ENCODE data around the gene PITRM1. TPM values are rescaled to one million over a fixed set of nuclear protein-coding genes. Genes with fewer than 3 reads are reported as not detected.
"Not testable (repeated sequence)": the region's sequence is repeated elsewhere in the genome, so short reads cannot be mapped to it uniquely, and the experiment has no call there.

The PITRM1 gene
- total and polyA plus RNA-seq, 2 donors, result 46.6 to 61.2 TPM

GRCh38 chr10:3109196-3109595 lies 63.4 kb downstream of the PITRM1 start:
- H3K4me1 ChIP-seq (ENCODE audit: insufficient read depth), result no peaks in the 10 kb centered on the region
- no peak overlapping the region for H3K27ac ChIP-seq (ENCODE audit: low read depth)
- H3K4me3 ChIP-seq (ENCODE audit: low read depth, low read length), result no peak overlapping the region
- no peak for DNase-seq (ENCODE audit: extremely low spot score)
- WGBS, result 97% methylated on average over 21 of the region's 21 CpGs
- H3K36me3 ChIP-seq (ENCODE audit: insufficient read depth), result no peaks in the 10 kb centered on the region

DNA sequence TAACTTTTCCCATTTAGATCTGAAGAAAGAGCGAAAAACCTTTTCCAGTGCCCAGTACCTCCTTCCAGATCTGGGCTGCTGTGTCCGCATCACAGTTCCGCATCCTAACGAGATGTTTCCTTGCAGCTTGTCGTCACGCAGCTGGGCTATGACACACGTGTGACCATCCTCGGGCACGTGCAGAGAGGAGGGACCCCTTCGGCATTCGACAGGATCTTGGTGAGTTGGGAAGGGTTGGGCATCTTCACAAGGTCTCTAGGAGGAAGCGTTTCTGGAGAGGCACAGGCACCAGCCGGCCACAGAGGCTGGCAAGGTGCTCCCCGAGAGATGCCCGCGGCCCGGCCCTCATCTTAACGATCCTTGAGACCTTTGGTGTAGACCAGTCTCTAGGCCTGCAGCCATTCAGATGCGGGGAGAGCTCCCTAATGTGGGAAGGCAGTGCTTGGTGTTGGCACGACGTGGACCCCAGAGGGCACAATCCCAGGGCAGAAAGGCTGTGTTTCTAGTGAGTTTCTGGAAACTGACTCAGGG lies 63.9 kb downstream of the PITRM1 start:
- H3K27ac ChIP-seq (ENCODE audit: low read depth), result no peak overlapping the region
- H3K36me3 ChIP-seq (ENCODE audit: insufficient read depth), result no peaks in the 10 kb centered on the region
- no peak for DNase-seq (ENCODE audit: extremely low spot score)
- no peaks in the 10 kb centered on the region for H3K4me1 ChIP-seq (ENCODE audit: insufficient read depth)
- no peak overlapping the region for H3K4me3 ChIP-seq (ENCODE audit: low read depth, low read length)
- WGBS, result 93% methylated on average over 21 of the region's 21 CpGs

- DNase-seq (ENCODE audit: extremely low spot score), result no peak
- Histone ChIP-seq H3K27ac (ENCODE audit: low read depth) (peak overlapping the region; percentile 30), H3K4me3 (ENCODE audit: low read depth, low read length) (no peak overlapping the region), H3K4me1 (ENCODE audit: insufficient read depth) (no peaks in the 10 kb centered on the region), H3K36me3 (ENCODE audit: insufficient read depth) (no peaks in the 10 kb centered on the region)
- 85% methylated on average over 8 of the region's 8 CpGs for WGBS
Observed at GRCh38 chr10:3108033-3108432, 64.5 kb downstream of the PITRM1 start.

DNA sequence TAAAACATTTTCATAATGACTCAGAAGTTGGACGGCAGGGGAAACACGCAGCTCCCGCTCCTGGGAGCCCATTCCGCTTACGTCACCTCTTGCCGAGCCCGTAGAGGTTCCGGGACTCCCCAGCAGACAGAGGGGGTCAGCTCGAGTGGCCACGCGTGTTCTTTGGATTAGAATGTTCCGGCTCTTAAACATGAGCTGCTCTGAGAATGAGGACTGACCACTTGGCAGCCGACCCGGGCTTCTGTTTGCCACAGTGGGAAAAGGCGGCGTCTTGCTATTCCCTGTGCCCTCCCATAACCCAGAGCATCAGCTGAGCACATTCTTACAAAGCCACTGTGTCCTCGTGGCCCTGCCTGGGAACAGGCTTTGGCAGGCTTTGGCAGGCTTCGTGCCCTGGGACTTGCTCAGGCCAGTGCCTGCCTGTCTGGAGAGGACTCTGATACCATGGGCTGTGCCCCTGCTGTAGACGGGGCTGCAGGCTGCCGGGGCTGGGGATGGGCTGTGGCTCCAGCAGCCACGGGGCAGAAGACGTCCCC lies 65.1 kb downstream of the PITRM1 start:
- H3K27ac ChIP-seq (ENCODE audit: low read depth), result peak overlapping the region; percentile 51
- 74% methylated on average over 22 of the region's 22 CpGs for WGBS
- H3K4me3 ChIP-seq (ENCODE audit: low read depth, low read length), result no peak overlapping the region
- H3K36me3 ChIP-seq (ENCODE audit: insufficient read depth), result no peaks in the 10 kb centered on the region
- H3K4me1 ChIP-seq (ENCODE audit: insufficient read depth), result no peaks in the 10 kb centered on the region
- peak; percentile 41 for DNase-seq (ENCODE audit: extremely low spot score)

DNA sequence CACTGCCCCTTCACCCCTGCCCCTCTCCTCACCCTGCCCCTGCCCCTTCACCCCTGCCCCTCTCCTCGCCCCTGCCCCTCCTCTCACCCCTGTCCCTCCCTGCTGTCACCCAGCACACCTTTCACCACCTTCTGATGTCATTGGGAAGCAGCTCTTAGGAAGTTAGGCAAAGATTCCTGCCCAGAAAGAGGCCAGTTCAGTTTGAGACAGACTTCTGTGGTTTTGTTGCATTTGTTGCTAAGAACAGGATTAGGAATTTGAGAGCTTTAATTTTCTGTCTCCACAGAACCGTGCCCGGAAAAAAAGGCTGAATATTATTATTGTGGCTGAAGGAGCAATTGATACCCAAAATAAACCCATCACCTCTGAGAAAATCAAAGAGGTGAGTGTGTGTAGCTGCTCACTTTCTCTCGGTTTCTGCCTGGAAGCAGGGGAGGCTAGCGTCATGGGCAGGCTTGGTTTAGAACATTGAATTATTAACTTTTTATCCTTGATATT lies 65.6 kb downstream of the PITRM1 start:
- no peak overlapping the region for H3K4me3 ChIP-seq (ENCODE audit: low read depth, low read length)
- 69% methylated on average over 5 of the region's 5 CpGs for WGBS
- no peaks in the 10 kb centered on the region for H3K36me3 ChIP-seq (ENCODE audit: insufficient read depth)
- DNase-seq (ENCODE audit: extremely low spot score), result no peak
- H3K4me1 ChIP-seq (ENCODE audit: insufficient read depth), result no peaks in the 10 kb centered on the region
- peak overlapping the region; percentile 51 for H3K27ac ChIP-seq (ENCODE audit: low read depth)

DNA sequence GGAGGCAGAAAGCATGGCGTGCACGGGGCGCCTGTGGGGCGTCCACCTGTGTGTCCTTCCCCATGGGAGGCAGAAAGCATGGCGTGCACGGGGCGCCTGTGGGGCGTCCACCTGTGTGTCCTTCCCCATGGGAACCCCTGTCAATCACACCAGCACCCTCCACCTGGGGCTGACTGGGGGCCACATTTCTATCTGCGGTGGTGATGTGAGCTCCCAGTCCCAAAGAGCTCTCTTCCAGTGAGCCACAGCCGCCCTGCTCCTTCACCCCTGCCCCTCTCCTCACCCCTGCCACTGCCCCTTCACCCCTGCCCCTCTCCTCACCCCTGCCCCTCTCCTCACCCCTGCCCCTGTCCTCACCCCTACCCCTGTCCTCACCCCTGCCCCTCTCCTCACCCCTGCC lies 66.3 kb downstream of the PITRM1 start:
- H3K36me3 ChIP-seq (ENCODE audit: insufficient read depth); DNase-seq (ENCODE audit: extremely low spot score); H3K4me1 ChIP-seq (ENCODE audit: insufficient read depth); H3K27ac ChIP-seq (ENCODE audit: low read depth); H3K4me3 ChIP-seq (ENCODE audit: low read depth, low read length): not testable (repeated sequence)
- WGBS, result 97% methylated on average over 6 of the region's 10 CpGs

DNA sequence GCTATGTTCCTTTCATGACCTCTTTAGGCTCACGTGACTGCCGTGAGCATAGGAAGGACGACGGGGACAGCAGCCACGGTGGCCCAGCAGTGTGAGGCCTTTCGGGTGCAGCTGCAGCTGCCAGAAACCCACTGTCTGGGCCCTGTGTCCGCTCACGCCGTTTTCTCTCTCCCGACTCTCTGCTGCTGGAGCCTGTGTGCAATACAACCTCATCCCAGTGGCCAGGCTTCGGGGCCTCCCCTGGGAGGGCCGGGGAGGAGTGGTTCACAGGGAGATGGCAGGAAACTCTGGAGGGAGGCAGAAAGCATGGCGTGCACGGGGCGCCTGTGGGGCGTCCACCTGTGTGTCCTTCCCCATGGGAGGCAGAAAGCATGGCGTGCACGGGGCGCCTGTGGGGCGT lies 66.7 kb downstream of the PITRM1 start:
- Histone ChIP-seq H3K36me3 (ENCODE audit: insufficient read depth) (no peaks in the 10 kb centered on the region), H3K4me3 (ENCODE audit: low read depth, low read length) (no peak overlapping the region), H3K27ac (ENCODE audit: low read depth) (no peak overlapping the region), H3K4me1 (ENCODE audit: insufficient read depth) (no peaks in the 10 kb centered on the region)
- WGBS, result 86% methylated on average over 16 of the region's 20 CpGs
- DNase-seq (ENCODE audit: extremely low spot score), result no peak

- 95% methylated on average over 20 of the region's 20 CpGs for WGBS
- H3K36me3 ChIP-seq (ENCODE audit: insufficient read depth), result no peaks in the 10 kb centered on the region
- no peak overlapping the region for H3K4me3 ChIP-seq (ENCODE audit: low read depth, low read length)
- no peak overlapping the region for H3K27ac ChIP-seq (ENCODE audit: low read depth)
- no peaks in the 10 kb centered on the region for H3K4me1 ChIP-seq (ENCODE audit: insufficient read depth)
- no peak for DNase-seq (ENCODE audit: extremely low spot score)
Observed at GRCh38 chr10:3105166-3105565, 67.4 kb downstream of the PITRM1 start.

- H3K4me3 ChIP-seq (ENCODE audit: low read depth, low read length), result no peak overlapping the region
Observed at GRCh38 chr10:3104251-3104918, 68.2 kb downstream of the PITRM1 start.

GRCh38 chr10:3103646-3104045 lies 68.9 kb downstream of the PITRM1 start:
- Histone ChIP-seq H3K27ac (ENCODE audit: low read depth) (no peak overlapping the region), H3K36me3 (ENCODE audit: insufficient read depth) (no peaks in the 10 kb centered on the region), H3K4me3 (ENCODE audit: low read depth, low read length) (no peak overlapping the region), H3K4me1 (ENCODE audit: insufficient read depth) (no peaks in the 10 kb centered on the region)
- DNase-seq (ENCODE audit: extremely low spot score), result no peak
- 95% methylated on average over 30 of the region's 30 CpGs for WGBS

More at GRCh38 chr10:3104251-3104918, 68.2 kb downstream of the PITRM1 start:
- H3K27ac ChIP-seq (ENCODE audit: low read depth), result no peak overlapping the region
- no peaks in the 10 kb centered on the region for H3K36me3 ChIP-seq (ENCODE audit: insufficient read depth)
- WGBS, result 81% methylated on average over 28 of the region's 28 CpGs
- no peak for DNase-seq (ENCODE audit: extremely low spot score)
- H3K4me1 ChIP-seq (ENCODE audit: insufficient read depth), result no peaks in the 10 kb centered on the region

GRCh38 chr10:3102720-3103427 lies 69.7 kb downstream of the PITRM1 start:
- no peak overlapping the region for H3K4me3 ChIP-seq (ENCODE audit: low read depth, low read length)
- H3K4me1 ChIP-seq (ENCODE audit: insufficient read depth), result no peaks in the 10 kb centered on the region
- H3K36me3 ChIP-seq (ENCODE audit: insufficient read depth), result no peaks in the 10 kb centered on the region
- no peak for DNase-seq (ENCODE audit: extremely low spot score)
- 49% methylated on average over 19 of the region's 19 CpGs for WGBS
- no peak overlapping the region for H3K27ac ChIP-seq (ENCODE audit: low read depth)

GRCh38 chr10:3100856-3101640 lies 71.5 kb downstream of the PITRM1 start:
- 97% methylated on average over 31 of the region's 31 CpGs for WGBS
- no peaks in the 10 kb centered on the region for H3K4me1 ChIP-seq (ENCODE audit: insufficient read depth)
- no peak overlapping the region for H3K27ac ChIP-seq (ENCODE audit: low read depth)
- no peak for DNase-seq (ENCODE audit: extremely low spot score)
- H3K36me3 ChIP-seq (ENCODE audit: insufficient read depth), result no peaks in the 10 kb centered on the region
- H3K4me3 ChIP-seq (ENCODE audit: low read depth, low read length), result no peak overlapping the region

DNA sequence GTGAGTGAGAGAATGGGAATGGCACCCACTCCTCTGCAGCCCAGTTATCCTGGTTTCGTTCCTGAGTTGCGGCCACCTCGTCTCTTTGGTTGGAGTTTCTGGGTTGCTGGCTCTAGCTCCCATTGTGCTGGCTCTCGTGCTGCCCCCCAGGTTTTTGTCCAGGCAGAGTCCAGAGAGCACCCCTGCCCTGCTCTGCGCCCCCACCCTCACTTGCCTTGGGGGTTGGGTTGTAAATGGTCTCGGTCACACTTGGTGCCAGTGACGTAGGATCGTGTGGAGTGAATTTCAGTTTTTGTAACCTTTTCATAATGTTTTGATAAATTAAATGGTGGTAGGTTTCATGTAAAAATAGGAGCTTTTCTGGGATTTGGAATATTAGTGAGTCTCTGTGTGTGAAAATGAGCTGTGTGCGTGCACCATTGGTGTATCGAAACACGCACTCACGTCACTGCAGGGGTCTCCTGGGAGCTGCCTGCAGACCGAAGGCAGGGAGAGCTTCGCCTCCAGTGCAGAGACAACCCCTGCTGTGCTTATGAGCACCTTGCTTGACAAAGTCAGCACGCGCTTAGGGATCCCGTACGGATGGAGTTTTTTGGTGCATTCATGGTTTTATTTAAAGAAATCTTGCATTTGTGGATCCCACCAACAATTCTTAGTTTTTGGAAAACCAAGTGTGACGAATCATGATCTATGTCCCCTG lies 72.3 kb downstream of the PITRM1 start:
- DNase-seq (ENCODE audit: extremely low spot score), result no peak
- Histone ChIP-seq H3K4me3 (ENCODE audit: low read depth, low read length) (no peak overlapping the region), H3K36me3 (ENCODE audit: insufficient read depth) (no peaks in the 10 kb centered on the region), H3K4me1 (ENCODE audit: insufficient read depth) (no peaks in the 10 kb centered on the region), H3K27ac (ENCODE audit: low read depth) (no peak overlapping the region)
- 94% methylated on average over 19 of the region's 19 CpGs for WGBS
